Activated T-cell treated with anti-CD3 and anti-CD28 coated beads for 4 hours (primary cell): ENCODE data around the gene HACD1.

ENCODE experiments used
- DNase-seq: peaks from one replicate; pipeline ENCODE4 v3.0.0-alpha.2; 2020

Gene HACD1, protein sequence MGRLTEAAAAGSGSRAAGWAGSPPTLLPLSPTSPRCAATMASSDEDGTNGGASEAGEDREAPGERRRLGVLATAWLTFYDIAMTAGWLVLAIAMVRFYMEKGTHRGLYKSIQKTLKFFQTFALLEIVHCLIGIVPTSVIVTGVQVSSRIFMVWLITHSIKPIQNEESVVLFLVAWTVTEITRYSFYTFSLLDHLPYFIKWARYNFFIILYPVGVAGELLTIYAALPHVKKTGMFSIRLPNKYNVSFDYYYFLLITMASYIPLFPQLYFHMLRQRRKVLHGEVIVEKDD

DNA sequence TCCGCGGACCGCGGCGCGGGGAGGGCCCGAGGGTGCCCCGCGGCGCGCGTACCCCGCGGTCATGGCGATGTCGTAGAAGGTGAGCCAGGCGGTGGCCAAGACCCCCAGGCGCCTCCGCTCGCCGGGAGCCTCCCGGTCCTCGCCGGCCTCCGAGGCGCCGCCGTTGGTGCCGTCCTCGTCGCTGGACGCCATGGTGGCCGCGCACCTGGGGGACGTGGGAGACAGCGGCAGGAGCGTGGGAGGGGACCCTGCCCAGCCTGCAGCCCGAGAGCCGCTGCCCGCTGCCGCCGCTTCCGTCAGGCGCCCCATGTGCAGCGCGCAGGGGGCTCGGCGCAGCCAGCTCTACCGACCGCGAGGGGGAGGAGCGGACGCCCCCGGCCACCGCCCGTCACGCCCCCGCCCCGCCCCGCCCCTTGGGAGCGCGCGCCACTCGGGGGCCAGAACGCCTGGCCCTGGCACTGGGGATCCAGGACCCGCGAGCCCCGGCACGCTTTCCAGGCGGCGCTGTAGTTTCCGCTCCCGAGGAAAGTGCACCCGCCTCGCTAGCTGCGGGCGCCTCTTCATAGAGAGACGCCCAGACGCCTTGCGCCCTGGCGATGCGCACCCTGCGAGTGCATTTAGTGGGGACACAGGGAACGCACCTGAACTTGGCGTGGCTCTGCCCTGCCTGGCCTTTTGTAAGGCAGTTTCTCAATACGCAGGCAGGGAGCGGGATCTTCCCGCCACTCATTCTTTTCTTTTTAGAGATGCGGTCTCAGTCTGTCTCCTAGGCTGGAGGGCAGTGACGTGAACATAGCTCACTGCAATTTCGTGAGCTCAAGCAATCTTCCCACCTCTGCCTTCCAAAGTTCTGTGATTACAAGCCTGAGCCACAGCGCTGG is at the start of gene HACD1:
HACD1 (minus strand) TSS at position 344 of the 881 bp plus-strand sequence; CDS start at position 309, 35 bp downstream.
- DNase-seq, result peak; percentile 41

DNA sequence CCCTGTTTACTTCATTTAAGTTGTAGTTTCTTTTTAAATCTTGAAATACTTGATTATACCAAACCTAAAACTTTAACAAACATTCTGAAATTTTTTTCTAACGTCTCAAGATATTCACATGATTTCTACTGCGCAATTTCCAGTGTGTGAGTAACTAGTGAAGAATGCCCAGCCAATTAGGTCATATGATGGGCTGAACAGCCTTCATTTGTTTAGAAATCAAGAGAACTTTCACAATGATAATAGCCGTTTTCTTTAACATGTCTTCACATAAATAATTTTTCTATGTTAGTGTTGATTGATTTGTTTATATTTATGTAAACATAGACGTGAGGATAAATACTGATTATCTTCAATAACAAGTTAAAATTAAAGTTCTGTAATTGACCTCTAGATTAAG is 48.6 kb upstream of the HACD1 start:
- no peak for DNase-seq

DNA sequence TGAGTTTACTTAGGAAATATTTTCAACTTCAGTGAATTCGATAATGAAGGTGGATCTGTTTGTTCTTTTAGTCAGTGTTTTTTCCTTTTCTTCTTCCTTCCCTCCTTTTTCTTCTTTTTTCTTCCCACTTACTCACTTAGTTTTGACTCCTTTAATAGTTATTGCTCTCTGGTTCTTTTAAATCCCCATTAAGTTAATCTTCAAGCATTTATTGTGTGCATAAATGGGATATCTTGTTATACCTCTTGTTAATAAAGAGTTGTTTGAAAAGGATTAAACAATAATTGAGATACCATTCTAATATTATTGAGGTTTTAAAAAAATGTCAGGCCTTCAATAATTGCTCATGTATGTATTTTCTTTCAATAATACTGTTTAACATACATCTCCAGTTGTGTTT is 46.3 kb upstream of the HACD1 start:
- DNase-seq, result no peak

DNA sequence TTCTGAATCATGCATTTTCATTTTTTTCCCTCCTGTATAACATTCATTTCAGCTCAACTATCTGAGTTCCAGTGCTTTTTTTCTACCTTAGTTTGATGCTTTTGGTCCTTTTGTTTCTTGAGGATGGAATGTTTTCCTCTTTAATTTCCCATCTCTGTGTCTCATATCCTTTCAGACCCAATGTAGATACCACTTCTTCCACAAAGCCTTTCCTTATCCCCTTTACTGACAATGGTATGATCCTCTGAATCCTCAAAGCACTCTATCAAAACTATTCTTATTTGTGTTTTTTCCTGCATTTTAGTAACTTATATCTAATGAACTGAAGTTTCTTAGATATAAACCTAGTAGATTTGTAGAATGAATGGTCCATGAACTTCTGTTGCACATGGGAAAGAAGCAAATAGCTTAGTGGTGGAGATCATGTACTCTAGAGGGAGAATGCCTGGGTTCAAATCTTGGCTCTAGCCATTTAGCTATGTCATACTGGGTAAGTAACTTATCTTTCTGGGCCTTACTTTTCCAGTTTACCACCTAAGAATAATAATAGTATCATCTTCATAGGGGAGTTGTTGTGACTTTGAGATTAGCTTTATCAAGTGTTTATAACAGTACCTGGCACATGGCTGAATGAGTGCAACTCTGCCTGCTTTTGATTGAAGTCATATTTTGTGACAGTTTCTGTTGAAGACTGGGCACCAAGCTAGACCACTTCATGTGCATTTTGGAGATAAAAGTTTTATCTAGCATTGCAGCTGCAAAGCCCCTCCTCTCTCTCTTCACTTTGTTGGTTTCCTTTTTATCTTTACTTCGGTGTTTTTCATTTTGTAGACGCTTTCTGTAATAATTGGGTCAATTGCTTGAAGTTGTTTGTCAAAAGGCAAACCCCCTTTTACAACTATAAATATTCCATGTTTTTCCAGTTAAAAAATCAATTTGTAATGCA is 45.3 kb upstream of the HACD1 start:
- DNase-seq, result no peak

DNA sequence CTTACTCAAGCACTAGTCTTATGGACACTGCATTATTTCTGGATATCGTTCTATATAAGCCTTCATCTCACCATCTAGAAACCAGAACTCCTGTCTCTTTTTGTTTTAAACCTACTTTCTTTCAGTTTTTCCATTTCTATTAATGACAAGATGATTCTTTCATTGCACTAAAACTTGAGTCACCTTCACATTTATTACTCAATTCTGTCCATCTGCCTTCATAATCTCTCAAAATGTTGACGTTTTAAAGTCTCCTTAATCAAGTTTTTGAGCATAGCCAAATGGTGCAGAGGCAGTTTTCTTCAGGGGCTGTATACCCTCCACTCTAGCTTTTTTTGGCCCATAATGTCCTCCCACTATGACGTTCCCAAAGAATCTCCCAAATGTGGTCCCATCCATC is 44.3 kb upstream of the HACD1 start:
- DNase-seq, result no peak

DNA sequence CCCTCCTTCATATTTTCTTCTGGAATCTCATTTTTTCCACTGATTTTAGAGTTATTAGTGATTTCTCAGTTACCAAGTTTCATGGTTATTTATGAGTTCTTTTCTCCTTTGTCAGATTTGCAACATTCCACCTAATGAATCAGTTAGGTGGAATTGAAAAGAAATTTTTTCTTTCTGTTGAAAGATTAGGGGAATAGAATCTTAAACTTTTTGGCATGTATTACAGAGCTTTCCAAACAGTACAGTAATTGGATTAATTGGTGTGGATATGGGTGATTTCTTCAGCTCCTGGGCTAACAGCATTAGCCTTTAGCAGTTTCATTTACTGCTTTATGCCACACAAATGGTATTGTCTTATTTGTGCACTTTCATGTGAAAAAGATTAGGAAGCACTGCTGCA is 43.7 kb upstream of the HACD1 start:
- no peak for DNase-seq

DNA sequence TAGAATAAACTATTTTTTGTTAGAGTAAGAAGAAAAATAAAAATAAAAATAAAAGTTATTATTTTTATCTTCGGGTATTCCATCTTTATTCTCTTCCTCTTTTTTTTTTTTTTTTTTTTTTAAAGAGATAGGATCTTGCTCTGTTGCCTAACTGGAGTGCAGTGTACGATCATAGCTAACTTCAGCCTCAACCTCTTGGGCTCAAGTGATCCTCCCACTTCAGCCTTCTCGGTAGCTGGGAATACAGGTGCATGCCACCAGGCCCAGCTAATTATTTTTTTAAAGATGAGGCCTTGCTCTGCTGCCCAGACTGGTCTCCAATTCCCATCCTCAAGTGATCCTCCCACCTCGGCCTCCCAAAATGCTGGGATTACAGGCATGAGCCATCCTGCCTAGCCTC is 42.2 kb upstream of the HACD1 start:
- no peak for DNase-seq

DNA sequence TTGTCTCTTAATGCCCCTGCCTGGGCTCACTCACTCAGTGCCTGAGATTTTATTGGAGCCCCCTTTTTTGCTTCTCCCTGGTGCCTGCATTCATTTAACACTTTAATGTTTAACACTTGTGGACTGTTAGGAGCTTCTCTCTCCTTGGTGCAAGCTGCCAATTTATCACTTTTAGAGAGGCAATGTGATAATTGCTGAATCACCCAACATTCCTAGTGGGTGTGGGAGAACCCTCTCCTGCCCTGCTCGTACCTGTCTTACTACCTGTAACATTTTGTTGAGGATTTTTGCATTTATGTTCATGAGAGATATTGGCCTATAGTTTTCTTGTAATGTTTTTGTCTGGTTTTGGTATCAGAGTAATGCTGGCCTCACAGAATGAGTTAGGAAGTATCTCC is 39.9 kb upstream of the HACD1 start:
- no peak for DNase-seq

DNA sequence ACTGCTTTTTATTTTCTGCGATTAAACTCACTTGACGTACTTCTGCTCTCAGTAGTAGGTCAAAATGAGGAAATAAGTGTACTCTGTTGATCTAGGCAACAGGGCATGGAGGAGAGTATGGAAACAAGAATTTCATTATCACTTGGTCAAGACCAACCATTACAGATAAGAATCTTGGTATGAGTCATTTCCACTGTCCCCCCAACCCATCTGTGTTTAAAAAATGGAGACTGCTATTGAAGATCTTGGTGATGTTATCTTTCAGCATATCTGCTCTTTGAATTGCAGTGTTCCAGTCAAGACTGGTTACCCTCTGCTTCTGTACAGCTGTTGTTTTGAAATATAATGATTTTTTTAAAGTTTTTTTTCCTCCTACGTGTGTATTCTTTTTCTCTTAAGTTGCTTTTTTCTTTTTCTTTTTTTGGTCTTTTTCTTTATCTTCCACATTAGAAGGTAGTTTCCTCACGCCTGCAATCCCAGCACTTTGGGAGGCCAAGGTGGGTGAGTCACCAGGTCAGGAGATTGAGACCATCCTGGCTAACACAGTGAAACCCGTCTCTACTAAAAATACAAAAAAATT is 38.5 kb upstream of the HACD1 start:
- DNase-seq, result no peak

DNA sequence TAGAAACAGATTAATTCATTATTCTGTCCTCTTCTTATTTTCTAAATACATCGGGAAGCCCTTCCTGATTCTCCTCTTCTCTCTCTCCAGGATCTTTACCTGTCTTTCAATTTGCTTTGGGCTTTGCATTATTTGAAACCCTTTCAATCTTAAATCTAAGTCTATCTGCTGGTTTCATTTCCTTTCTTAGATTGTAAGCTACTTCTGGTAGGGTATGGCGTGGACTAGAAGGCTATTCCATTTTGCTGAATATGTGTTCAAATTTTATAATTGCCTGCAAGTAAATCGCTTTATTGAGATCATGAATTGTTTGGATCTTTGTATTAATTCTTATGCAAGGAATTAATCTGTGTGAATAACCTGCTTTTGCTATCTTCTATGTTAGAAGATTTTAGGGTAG is 37.8 kb upstream of the HACD1 start:
- no peak for DNase-seq

DNA sequence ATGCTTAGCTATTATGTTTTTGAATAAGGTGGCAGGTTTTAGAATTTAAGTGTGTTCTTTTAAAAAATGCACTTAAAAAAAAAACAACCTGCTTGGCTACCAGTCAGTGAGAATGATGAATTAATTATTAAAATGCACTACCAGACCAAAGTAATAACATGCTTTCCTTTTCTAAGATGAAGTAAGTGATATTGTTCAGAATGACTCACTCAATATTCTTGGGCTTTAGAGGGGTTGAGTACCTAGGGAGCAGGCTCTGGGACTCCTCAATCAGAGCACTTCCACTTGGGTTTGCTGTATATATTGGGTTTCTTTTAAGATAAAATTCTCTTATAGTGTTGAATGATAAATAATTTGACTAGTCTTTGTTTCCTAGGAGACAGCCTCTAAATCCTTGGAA is 35.4 kb upstream of the HACD1 start:
- DNase-seq, result no peak

DNA sequence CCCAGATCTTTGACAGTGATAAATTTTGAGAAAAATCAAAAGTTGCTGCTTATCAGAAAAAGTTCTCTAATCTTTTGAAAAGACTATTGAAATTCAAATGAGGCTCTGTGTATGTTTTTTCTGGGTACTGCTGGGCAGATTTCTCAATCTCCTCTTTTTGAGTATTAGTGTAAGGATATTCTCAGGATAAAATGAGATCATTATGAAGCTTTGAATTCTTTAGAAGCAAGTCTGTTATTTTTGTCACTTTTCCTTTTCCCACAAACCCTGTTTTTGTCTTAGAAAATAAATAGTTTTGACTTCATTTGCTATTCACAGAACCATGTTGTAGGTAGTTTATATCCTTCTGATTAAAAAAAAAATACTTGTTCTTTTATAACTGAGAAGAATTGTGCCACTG is 34.7 kb upstream of the HACD1 start:
- no peak for DNase-seq

DNA sequence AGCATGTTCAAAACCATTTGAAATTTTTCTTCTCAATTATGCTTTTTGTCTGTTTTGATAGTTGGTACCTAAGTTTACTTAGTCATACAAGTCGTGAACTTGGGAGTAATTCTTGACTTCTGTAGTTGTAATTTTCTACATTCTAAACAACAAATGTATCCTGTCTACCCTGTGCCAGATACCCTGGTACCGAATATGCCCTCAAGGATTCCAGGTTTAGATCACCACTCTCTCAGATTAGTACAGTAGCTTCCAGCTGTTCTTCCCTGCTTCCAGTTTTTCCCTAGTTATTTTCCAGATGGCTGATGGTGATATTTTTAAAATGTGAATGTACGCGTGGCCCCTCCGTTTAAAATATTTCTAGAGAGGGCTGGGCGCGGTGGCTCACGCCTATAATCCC is 33.2 kb upstream of the HACD1 start:
- DNase-seq, result no peak

DNA sequence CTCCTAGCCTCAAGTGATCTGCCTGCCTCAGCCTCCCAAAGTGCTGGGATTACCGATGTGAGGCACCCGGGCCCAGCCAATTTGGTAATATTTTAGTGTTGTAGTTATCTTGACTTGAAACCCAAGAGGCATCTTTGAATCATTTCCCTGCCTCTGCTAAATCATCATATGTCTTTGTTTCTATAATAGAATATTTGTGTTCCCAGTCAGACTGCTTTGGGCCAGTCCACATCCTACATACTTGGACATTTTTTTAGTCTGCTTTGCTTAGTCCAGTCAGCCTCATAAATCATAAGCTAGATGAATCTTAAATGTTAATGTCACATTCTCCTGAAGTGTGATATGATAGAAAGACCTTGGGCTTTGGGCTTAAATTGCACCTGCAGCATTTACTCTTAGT is 32.7 kb upstream of the HACD1 start:
- no peak for DNase-seq

DNA sequence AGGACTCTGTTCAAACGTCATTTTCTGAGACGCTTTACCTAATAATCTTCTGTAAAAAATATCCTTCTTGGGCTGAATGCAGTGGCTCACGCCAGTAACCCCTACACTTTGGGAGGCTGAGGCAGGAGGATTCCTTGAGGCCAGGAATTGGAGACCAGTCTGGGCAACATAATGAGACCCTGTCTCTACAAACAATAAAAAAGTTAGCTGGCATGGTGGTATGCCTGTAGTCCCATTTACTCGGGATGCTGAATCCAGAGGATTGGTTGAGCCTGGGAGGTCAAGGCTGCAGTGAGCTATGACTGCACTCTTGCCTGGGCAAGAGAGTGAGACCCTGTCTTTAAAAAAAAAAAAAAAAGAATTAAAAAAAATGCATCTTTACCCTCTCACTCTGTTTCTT is 31.9 kb upstream of the HACD1 start:
- no peak for DNase-seq

DNA sequence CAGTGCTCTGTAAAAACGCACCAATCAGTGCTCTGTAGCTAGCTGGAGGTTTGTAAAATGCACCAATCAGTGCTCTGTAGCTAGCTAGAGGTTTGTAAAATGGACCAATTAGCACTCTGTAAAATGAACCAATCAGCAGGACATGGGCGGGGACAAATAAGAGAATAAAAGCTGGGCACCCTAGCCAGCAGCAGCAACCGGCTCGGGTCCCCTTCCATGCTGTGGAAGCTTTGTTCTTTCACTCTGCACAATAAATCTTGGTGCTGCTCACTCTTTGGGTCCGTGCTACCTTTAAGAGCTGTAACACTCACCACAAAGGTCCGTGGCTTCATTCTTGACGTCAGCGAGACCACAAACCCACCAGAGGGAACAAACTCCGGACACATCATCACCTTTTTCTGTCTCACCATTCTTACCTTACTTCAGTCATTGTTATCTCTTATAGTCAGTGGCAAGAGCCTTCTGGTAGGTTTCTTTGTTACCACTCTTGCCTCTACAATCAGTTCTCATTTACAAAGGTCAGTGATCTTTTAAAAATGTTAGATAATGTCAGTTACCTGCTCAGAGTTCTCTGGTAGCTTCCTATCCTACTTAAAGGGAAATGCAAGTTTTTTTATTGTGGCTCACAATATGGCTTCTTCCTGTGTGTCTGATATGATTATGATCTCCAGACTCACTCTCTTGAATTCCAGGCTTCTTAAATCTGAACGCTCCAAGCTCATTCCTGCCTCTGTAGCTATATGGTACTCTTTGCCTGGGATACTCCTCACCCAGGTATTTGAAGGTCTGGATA is 31.3 kb upstream of the HACD1 start:
- DNase-seq, result peak; percentile 18

DNA sequence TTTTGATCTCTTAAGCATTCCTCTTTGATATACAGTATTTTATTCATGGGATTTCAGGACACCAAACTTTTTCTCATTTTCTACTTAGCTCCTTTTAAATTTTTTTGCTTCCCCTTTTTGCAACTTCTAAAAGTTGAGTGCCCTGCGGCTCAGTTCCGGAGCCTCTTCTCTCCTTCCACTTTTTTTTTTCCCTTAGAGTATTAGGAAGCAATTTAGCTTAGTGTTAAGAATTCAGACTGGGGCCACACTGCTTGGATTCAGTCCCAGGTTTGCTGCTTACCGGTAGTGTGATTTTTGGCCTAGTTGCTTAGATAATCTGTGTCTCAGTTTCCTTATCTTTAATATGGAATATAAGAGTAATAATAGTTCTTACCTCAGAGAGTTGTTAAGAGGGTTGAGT is 30.2 kb upstream of the HACD1 start:
- DNase-seq, result no peak

DNA sequence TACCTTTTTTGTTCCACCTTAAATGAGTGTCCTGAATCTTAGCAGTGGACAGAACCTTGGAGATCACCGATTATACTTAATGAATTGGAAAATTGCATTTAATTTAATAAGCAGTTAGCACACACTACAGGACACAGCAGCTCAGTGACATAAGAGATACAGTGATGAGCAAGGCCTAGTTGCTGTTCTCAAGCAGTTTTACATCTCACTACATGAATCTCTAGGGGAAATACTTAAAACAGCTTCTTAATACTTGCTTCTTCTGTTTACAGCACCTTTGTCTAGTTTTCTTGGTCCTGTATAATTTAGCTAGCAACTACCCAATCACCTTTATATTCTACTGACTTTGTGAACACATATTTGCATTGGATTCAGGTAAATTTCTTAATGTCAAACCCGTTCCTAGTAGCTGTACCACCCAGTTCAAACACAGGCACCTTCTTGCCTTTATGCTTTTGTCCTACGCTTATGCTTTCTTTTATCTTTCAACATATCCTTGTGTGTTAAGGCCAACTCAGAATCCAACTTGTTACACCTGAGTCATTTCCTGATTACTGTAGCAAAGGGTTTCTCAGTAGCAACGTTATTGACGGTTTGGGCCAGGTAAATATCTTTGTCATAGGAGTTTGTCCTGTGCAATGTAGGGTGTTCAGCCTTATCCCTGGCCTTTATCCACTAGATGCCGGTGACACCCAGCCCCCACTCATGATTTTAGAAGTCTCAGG is 28.6 kb upstream of the HACD1 start:
- no peak for DNase-seq

DNA sequence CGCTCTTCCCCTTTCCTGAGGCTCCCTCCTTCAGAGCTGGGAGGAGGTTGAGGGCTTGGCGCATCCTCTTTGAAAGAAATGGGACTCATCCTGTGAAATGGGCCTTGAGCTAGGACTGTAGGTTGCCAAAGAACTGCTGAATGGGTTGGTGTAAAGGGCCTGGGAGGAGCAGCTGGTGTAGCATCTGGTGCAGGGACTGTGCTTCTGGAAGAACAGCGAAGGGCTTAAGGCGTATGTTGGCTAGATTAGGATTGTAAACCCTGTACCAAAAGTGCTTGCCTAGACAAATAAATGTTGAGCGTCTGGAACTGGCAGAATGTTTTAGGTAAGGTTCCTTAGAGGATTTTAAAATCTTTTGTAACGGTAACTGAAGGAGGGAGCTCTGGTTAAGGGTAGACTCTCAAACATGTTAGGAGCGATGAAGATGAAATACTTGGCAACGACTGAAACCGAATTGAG is 27.3 kb upstream of the HACD1 start:
- no peak for DNase-seq

DNA sequence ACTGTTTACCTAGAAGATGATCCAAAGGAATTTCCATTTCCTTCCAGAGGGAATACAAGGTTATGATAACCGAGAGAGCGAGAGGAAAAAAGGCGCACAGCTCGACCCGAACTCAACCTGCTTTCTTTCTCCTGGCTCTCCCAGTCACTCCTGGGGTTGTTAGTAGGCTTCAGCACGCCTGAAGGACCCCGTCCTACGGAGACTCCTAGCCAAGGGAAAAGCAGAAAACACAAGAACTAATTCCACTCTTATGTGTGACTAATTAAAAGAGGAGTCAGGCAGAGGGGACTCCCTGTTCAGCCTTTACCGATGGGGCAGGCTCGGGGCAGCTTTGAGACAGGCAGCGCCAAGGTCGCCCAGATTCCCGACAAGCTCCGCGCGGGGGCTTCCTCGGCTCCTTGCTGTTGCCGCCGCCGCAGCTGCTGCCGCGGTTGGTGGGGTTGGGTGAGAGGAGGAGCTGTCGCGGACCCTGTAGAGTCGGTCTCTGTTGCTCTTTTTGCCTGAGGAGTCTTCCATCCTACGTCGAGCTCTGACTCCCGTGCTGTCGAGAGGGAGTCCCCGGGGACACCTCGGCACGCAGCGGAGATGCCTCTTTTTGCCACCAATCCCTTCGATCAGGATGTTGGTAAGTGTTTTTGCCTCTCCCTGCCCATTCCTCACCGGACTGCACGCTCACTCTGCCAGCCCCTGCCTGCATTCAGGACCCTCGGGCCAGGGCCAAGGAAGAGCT is 26.7 kb upstream of the HACD1 start, which contains the start of gene STAM:
STAM (plus strand) TSS at position 397 of the 730 bp plus-strand sequence; CDS start at position 586, 189 bp downstream.
- peak; percentile 85 for DNase-seq
